T-cell (primary cell): Measurements from ENCODE around the gene TULP1. TPM values are rescaled to one million over a fixed set of nuclear protein-coding genes. Genes with fewer than 3 reads are reported as not detected.
A peak's percentile ranks its signal among the peaks of the same experiment; 100 is the strongest.

Source experiments
- ATAC-seq, 4 experiments: fragments of 200-7000 bp in 3 of 4; fragments of 150-1000 bp in 1 of 4; cut with Tn5 transposase; replicated peaks in 1 of 4; 1 replicate in 3 of 4; 2 replicates in 1 of 4; pipeline ENCODE4 v1.10.0; 2021; ENCODE audit warnings: moderate library complexity in 3 of 4, mild to moderate bottlenecking in 2 of 4, moderate number of reproducible peaks in 1 of 4
- CTCF ChIA-PET, 2 donors: fragments of 300-600 bp; sonication (Branson Sonifier 250); formaldehyde crosslinking; loops; one replicate each; lab custom pipeline; 2022; ENCODE audit warnings: antibody characterized with exemption in 2 of 2; lab: Charles Lee
- POLR2A ChIA-PET, 2 donors: fragments of 300-600 bp; sonication (Branson Sonifier 250); formaldehyde crosslinking; loops; one replicate each; lab custom pipeline; 2022; ENCODE audit warnings: antibody characterized with exemption in 2 of 2; lab: Charles Lee
- DNase-seq, 35 experiments: peaks; one replicate each; pipeline versions ENCODE4 v3.0.0 to v3.0.0-alpha.2; 2013 to 2023
- H3K27ac ChIP-seq: one replicate; pipeline ENCODE4 v1.5.1; 2013; ENCODE audit warnings: low read length
- H3K27me3 ChIP-seq, 2 experiments: replicated peaks in 1 of 2; 1 replicate in 1 of 2; 2 replicates in 1 of 2; pipeline versions ENCODE4 v1.6.1 to v1.7.0; 2013; ENCODE audit warnings: low read length in 1 of 2, mixed read lengths in 1 of 2; ENCODE audit not compliant: control insufficient read depth in 2 of 2, insufficient read depth in 2 of 2; ENCODE audit errors: extremely low read depth in 1 of 2
- H3K36me3 ChIP-seq, 2 donors: 1 replicate in 1 of 2; 2 replicates in 1 of 2; pipeline versions ENCODE4 v1.6.1 to v1.7.0; 2013; ENCODE audit warnings: low read length in 1 of 2; ENCODE audit not compliant: control insufficient read depth in 2 of 2, insufficient read depth in 1 of 2; ENCODE audit errors: extremely low read depth in 1 of 2
- H3K4me1 ChIP-seq, 2 experiments: 1 replicate in 1 of 2; 2 replicates in 1 of 2; pipeline versions ENCODE4 v1.6.1 to v1.7.0; 2013; ENCODE audit warnings: low read length in 2 of 2, mixed read lengths in 1 of 2; ENCODE audit not compliant: insufficient read depth in 2 of 2, control insufficient read depth in 1 of 2; ENCODE audit errors: extremely low read depth in 1 of 2
- H3K4me3 ChIP-seq, 2 donors: 1 replicate in 1 of 2; 2 replicates in 1 of 2; pipeline versions ENCODE4 v1.5.1 to v1.7.0; 2013; ENCODE audit warnings: mild to moderate bottlenecking in 2 of 2, low read length in 1 of 2, moderate library complexity in 1 of 2; ENCODE audit not compliant: control insufficient read depth in 1 of 2; ENCODE audit errors: extremely low read depth in 1 of 2
- H3K9me3 ChIP-seq: 2 replicates; pipeline ENCODE4 v1.7.0; 2013
- H3K27ac Mint-ChIP-seq, 2 donors: one replicate each; pipeline ENCODE4 v1.8.0; 2020 to 2021; ENCODE audit warnings: mild to moderate bottlenecking in 2 of 2, mixed read lengths in 2 of 2
- H3K27me3 Mint-ChIP-seq, 2 donors: one replicate each; pipeline ENCODE4 v1.8.0; 2021 to 2022; ENCODE audit warnings: mixed read lengths in 2 of 2
- H3K36me3 Mint-ChIP-seq: one replicate; pipeline ENCODE4 v1.8.0; 2021; ENCODE audit warnings: mixed read lengths
- H3K4me1 Mint-ChIP-seq, 3 donors: one replicate each; pipeline ENCODE4 v1.8.0; 2020 to 2022; ENCODE audit warnings: mixed read lengths in 3 of 3, mild to moderate bottlenecking in 1 of 3
- H3K4me3 Mint-ChIP-seq, 3 donors: one replicate each; pipeline ENCODE4 v1.8.0; 2020 to 2022; ENCODE audit warnings: mild to moderate bottlenecking in 3 of 3, mixed read lengths in 3 of 3, moderate library complexity in 3 of 3
- H3K9me3 Mint-ChIP-seq, 3 donors: one replicate each; pipeline ENCODE4 v1.8.0; 2020 to 2022; ENCODE audit warnings: mixed read lengths in 3 of 3
- WGBS: methylation state at CpG from one replicate; pipeline ENCODE4 v1.1.5; 2013; ENCODE audit warnings: missing lambda C conversion rate; ENCODE audit not compliant: insufficient coverage; 5-methylcytosine and 5-hydroxymethylcytosine counted together
- total RNA-seq, 35 experiments: library from RNA in 6 of 35; stranded (reverse) in 6 of 35; fragments of 120-200 nt in 1 of 35; gene quantifications; one replicate each; pipeline versions ENCODE4 v1.2.1 to v1.2.4 and lab custom pipeline; 2013 to 2026

Gene TULP1
- total RNA-seq, 5 donors from 2014 or later (not counting 1 experiment from before 2014, with no cell fraction given) = not detected

GRCh38 chr6:35532126-35532525 lies 19.4 kb upstream of the TULP1 start:
- H3K27ac Mint-ChIP-seq = no peak overlapping the region
- H3K27me3 ChIP-seq = peaks cover 0 to 18% of the 10 kb centered on the region in 2 experiments
- peaks cover 4% of the 10 kb centered on the region in 2 experiments for H3K4me1 ChIP-seq
- no peaks in the 10 kb centered on the region for H3K9me3 ChIP-seq
- H3K4me3 ChIP-seq = no peak overlapping the region
- CTCF ChIA-PET = interaction anchor here in 1 of 2 donors (1.5 kb wide), 1 partner anchor 9 kb away, joined by 4 read pairs; no protein-coding TSS in a partner anchor
- H3K27ac ChIP-seq = no peak overlapping the region
- POLR2A ChIA-PET = no interaction called here
- no peaks in the 10 kb centered on the region for H3K36me3 ChIP-seq
- H3K27me3 Mint-ChIP-seq = peaks cover 5 to 7% of the 10 kb centered on the region in 2 donors
- no peaks in the 10 kb centered on the region for H3K36me3 Mint-ChIP-seq
- H3K4me1 Mint-ChIP-seq = peaks cover 5 to 9% (median 8%) of the 10 kb centered on the region in 3 donors
- no peak for ATAC-seq
- WGBS = 94% methylated on average over 3 of the region's 4 CpGs
- no peak overlapping the region for H3K4me3 Mint-ChIP-seq
- DNase-seq = no peak
- H3K9me3 Mint-ChIP-seq = no peaks in the 10 kb centered on the region

GRCh38 chr6:35524380-35525020 lies 11.8 kb upstream of the TULP1 start:
- Histone ChIP-seq H3K9me3 (no peaks in the 10 kb centered on the region), H3K4me1 (peaks cover 6 to 31% of the 10 kb centered on the region in 2 experiments), H3K36me3 (no peaks in the 10 kb centered on the region), H3K27ac (no peak overlapping the region), H3K4me3 (no peak overlapping the region), H3K27me3 (peaks cover 0 to 9% of the 10 kb centered on the region in 2 experiments)
- Mint-ChIP-seq H3K27ac (peak overlapping the region; percentile 9 to 34), H3K4me1 (peaks cover 20 to 28% (median 21%) of the 10 kb centered on the region in 3 donors), H3K9me3 (no peaks in the 10 kb centered on the region), H3K36me3 (no peaks in the 10 kb centered on the region), H3K27me3 (no peaks in the 10 kb centered on the region), H3K4me3 (no peak overlapping the region)
- ATAC-seq (no peak), DNase-seq (no peak)
- WGBS = 100% methylated on average over 2 of the region's 3 CpGs
- ChIA-PET CTCF (interaction anchor here (0.6 to 0.9 kb wide), 3 partner anchors 8 to 1258 kb away, joined by 3 to 5 read pairs (median 3); partner anchors contain the start of gene ARMC12 (in 1 of the 2)), POLR2A (no interaction called here)

- POLR2A ChIA-PET = interaction anchor here (0.6 kb wide), 3 partner anchors 247 to 1721 kb away, joined by 3 to 7 read pairs (median 3); no protein-coding TSS in a partner anchor
- peaks cover 20 to 28% (median 21%) of the 10 kb centered on the region in 3 donors for H3K4me1 Mint-ChIP-seq
Measured at GRCh38 chr6:35522660-35523658, 10.3 kb upstream of the TULP1 start.

GRCh38 chr6:35522151-35522550 lies 9.5 kb upstream of the TULP1 start:
- Mint-ChIP-seq H3K36me3 (no peaks in the 10 kb centered on the region), H3K4me3 (peak overlapping the region in 1 of 3 donors; percentile 58), H3K27ac (peak overlapping the region in 1 of 2 donors; percentile 79), H3K27me3 (no peaks in the 10 kb centered on the region), H3K4me1 (peaks cover 20 to 28% (median 21%) of the 10 kb centered on the region in 3 donors), H3K9me3 (no peaks in the 10 kb centered on the region)
- Histone ChIP-seq H3K36me3 (no peaks in the 10 kb centered on the region), H3K9me3 (no peaks in the 10 kb centered on the region), H3K4me3 (no peak overlapping the region), H3K27ac (no peak overlapping the region), H3K27me3 (peaks cover 0 to 9% of the 10 kb centered on the region in 2 experiments), H3K4me1 (peaks cover 6 to 31% of the 10 kb centered on the region in 2 experiments)
- WGBS = 86% methylated on average over 9 of the region's 12 CpGs
- ChIA-PET CTCF (interaction anchor here (0.6 to 1.4 kb wide), 19 partner anchors 11 to 578 kb away, joined by 3 to 11 read pairs (median 4); partner anchors contain the start of genes ARMC12 (in 1 of the 2) and RPL10A (in 1 of the 2)), POLR2A (interaction anchor here (0.6 kb wide), 2 partner anchors 681 to 1722 kb away, joined by 3 to 7 read pairs; no protein-coding TSS in a partner anchor)
- no peak for ATAC-seq
- no peak for DNase-seq

More at GRCh38 chr6:35522660-35523658, 10.3 kb upstream of the TULP1 start:
- H3K27me3 ChIP-seq = peaks cover 0 to 9% of the 10 kb centered on the region in 2 experiments
- no peaks in the 10 kb centered on the region for H3K27me3 Mint-ChIP-seq
- H3K27ac Mint-ChIP-seq = peak overlapping the region; percentile 76 to 79
- H3K27ac ChIP-seq = peak overlapping the region; percentile 28
- H3K4me3 ChIP-seq = peak overlapping the region; percentile 11 to 25
- 39% methylated on average over 20 of the region's 32 CpGs for WGBS
- H3K4me3 Mint-ChIP-seq = peak overlapping the region; percentile 53 to 65 (median 58)
- H3K9me3 Mint-ChIP-seq = no peaks in the 10 kb centered on the region
- ATAC-seq (peak; percentile 91 to 96 (median 93)), DNase-seq (peak; percentile 52 to 82 (median 69))
- peaks cover 6 to 31% of the 10 kb centered on the region in 2 experiments for H3K4me1 ChIP-seq
- no peaks in the 10 kb centered on the region for H3K9me3 ChIP-seq
- CTCF ChIA-PET = interaction anchor here (0.5 to 1.4 kb wide), 24 partner anchors 10 to 578 kb away, joined by 3 to 11 read pairs (median 3); partner anchors contain the start of genes ARMC12 (in 2 of the 2) and RPL10A (in 1 of the 2)
- H3K36me3 ChIP-seq = no peaks in the 10 kb centered on the region
- no peaks in the 10 kb centered on the region for H3K36me3 Mint-ChIP-seq

- Histone ChIP-seq H3K36me3 (no peaks in the 10 kb centered on the region), H3K9me3 (no peaks in the 10 kb centered on the region), H3K4me3 (no peak overlapping the region), H3K27ac (no peak overlapping the region), H3K4me1 (peaks cover 6 to 31% of the 10 kb centered on the region in 2 experiments), H3K27me3 (peaks cover 0 to 9% of the 10 kb centered on the region in 2 experiments)
- CTCF ChIA-PET = interaction anchor here (0.6 to 0.7 kb wide), 2 partner anchors 18 to 596 kb away, joined by 4 to 5 read pairs; no protein-coding TSS in a partner anchor
- Mint-ChIP-seq H3K4me1 (peaks cover 20 to 28% (median 21%) of the 10 kb centered on the region in 3 donors), H3K27ac (no peak overlapping the region), H3K9me3 (no peaks in the 10 kb centered on the region), H3K36me3 (no peaks in the 10 kb centered on the region), H3K4me3 (no peak overlapping the region), H3K27me3 (no peaks in the 10 kb centered on the region)
- POLR2A ChIA-PET = no interaction called here
- no peak for ATAC-seq
- WGBS = 97% methylated on average over 4 of the region's 4 CpGs
- no peak for DNase-seq
Measured at GRCh38 chr6:35521235-35521634, 8.5 kb upstream of the TULP1 start.
